ENCODE measurements around the gene NAALADL2. TPM values are rescaled to one million over a fixed set of nuclear protein-coding genes. Genes with fewer than 3 reads are reported as not detected.

The NAALADL2 gene
- total RNA-seq, 1 experiment from 2014 or later, result 1.6 TPM

DNA sequence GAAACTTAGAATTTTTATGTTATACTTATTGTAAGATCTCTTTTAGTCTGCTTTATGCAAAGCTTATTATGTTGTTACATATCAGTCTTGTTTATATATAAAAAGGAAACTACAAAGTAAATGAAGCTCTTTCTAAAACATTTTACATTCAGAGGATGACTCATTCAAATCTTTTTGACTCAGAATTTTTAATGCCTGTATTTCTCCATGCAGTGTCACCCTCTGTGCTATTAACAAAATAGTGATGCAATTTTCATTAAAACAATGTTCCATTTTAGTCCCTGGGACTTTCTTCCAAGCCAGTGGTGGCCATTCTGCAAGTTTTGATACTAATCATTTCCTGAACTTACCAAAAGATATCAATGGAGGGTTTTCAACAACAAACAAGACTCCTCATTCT, 216.1 kb downstream of the NAALADL2 start:
- Mint-ChIP-seq H3K27ac (no peak overlapping the region), H3K36me3 (ENCODE audit: insufficient read depth in 1 of 3, low read depth in 3 of 3) (no peaks in the 10 kb centered on the region; a peak in 1 of 7 replicates), H3K4me3 (no peak overlapping the region), H3K4me1 (no peaks in the 10 kb centered on the region), H3K27me3 (ENCODE audit: low read depth) (no peaks in the 10 kb centered on the region), H3K9me3 (no peaks in the 10 kb centered on the region)
- Histone ChIP-seq H4K5ac (ENCODE audit: insufficient read length, low read depth, low read length) (no peak overlapping the region), H4K91ac (ENCODE audit: insufficient read length, low read depth, low read length) (no peak overlapping the region), H3K14ac (ENCODE audit: insufficient read depth, low read length) (no peak overlapping the region), H3K79me1 (ENCODE audit: insufficient read depth, low read depth, low read length, poor library complexity, severe bottlenecking) (no peaks in the 10 kb centered on the region), H3K27me3 (ENCODE audit: insufficient read depth, low read length) (no peaks in the 10 kb centered on the region), H3K56ac (ENCODE audit: insufficient read length, low read depth, low read length) (no peak overlapping the region), H3K4me1 (ENCODE audit: insufficient read depth, low read length) (no peaks in the 10 kb centered on the region), H3K18ac (ENCODE audit: insufficient read length, low read depth, low read length) (no peak overlapping the region), H3K79me2 (ENCODE audit: insufficient read depth, low read length) (no peaks in the 10 kb centered on the region), H3K4me2 (ENCODE audit: insufficient read depth, insufficient read length, low read length) (no peak overlapping the region), H3K4ac (ENCODE audit: low read depth, low read length) (no peak overlapping the region), H3K27ac (ENCODE audit: insufficient read length, low read depth, low read length) (no peak overlapping the region), H4K20me1 (ENCODE audit: control insufficient read depth, insufficient read depth, insufficient read length) (no peaks in the 10 kb centered on the region), H2AK5ac (ENCODE audit: insufficient read length, low read length) (no peak overlapping the region), H2BK15ac (ENCODE audit: low read depth, low read length) (no peak overlapping the region), H3K23me2 (ENCODE audit: insufficient read length, low read depth, low read length, poor library complexity, severe bottlenecking) (no peaks in the 10 kb centered on the region), H2BK12ac (ENCODE audit: insufficient read length, low read depth, low read length) (no peak overlapping the region), H4K8ac (replicated peaks; ENCODE audit: insufficient read length, low read depth, low read length) (no peak overlapping the region), H3K9me3 (ENCODE audit: control insufficient read depth, low read depth, low read length) (no peaks in the 10 kb centered on the region), H2BK20ac (ENCODE audit: low read depth, low read length, poor library complexity, severe bottlenecking) (no peak overlapping the region), H2AFZ (ENCODE audit: low read length) (no peak overlapping the region), H2BK5ac (ENCODE audit: insufficient read length, low read length) (no peak overlapping the region), H3T11ph (ENCODE audit: low read length) (no peak overlapping the region), H3K9ac (ENCODE audit: extremely low read depth, insufficient read length, low read length) (no peak overlapping the region), H3K23ac (ENCODE audit: insufficient read length, low read depth, low read length) (no peak overlapping the region), H2BK120ac (ENCODE audit: low read depth, low read length, poor library complexity, severe bottlenecking) (no peak overlapping the region)
- no peak for DNase-seq
- no peak for TF ChIP-seq CTCF (conservative IDR thresholded peaks at IDR 0.05)

Data from H9 (cell line).